T-cell (primary cell): ENCODE measurements around the gene PNRC1. TPM values are rescaled to one million over a fixed set of nuclear protein-coding genes. Genes with fewer than 3 reads are reported as not detected.
A peak's percentile ranks its signal among the peaks of the same experiment; 100 is the strongest.

ENCODE experiments used
- ATAC-seq, 4 experiments: fragments of 200-7000 bp in 3 of 4; fragments of 150-1000 bp in 1 of 4; cut with Tn5 transposase; replicated peaks in 1 of 4; 1 replicate in 3 of 4; 2 replicates in 1 of 4; pipeline ENCODE4 v1.10.0; 2021; ENCODE audit warnings: moderate library complexity in 3 of 4, mild to moderate bottlenecking in 2 of 4, moderate number of reproducible peaks in 1 of 4
- CTCF ChIA-PET, 2 donors: fragments of 300-600 bp; sonication (Branson Sonifier 250); formaldehyde crosslinking; loops; one replicate each; lab custom pipeline; 2022; ENCODE audit warnings: antibody characterized with exemption in 2 of 2; lab: Charles Lee
- POLR2A ChIA-PET, 2 donors: fragments of 300-600 bp; sonication (Branson Sonifier 250); formaldehyde crosslinking; loops; one replicate each; lab custom pipeline; 2022; ENCODE audit warnings: antibody characterized with exemption in 2 of 2; lab: Charles Lee
- DNase-seq, 35 experiments: peaks; one replicate each; pipeline versions ENCODE4 v3.0.0 to v3.0.0-alpha.2; 2013 to 2023
- H3K27ac ChIP-seq: one replicate; pipeline ENCODE4 v1.5.1; 2013; ENCODE audit warnings: low read length
- H3K27me3 ChIP-seq, 2 experiments: replicated peaks in 1 of 2; 1 replicate in 1 of 2; 2 replicates in 1 of 2; pipeline versions ENCODE4 v1.6.1 to v1.7.0; 2013; ENCODE audit warnings: low read length in 1 of 2, mixed read lengths in 1 of 2; ENCODE audit not compliant: control insufficient read depth in 2 of 2, insufficient read depth in 2 of 2; ENCODE audit errors: extremely low read depth in 1 of 2
- H3K36me3 ChIP-seq, 2 donors: 1 replicate in 1 of 2; 2 replicates in 1 of 2; pipeline versions ENCODE4 v1.6.1 to v1.7.0; 2013; ENCODE audit warnings: low read length in 1 of 2; ENCODE audit not compliant: control insufficient read depth in 2 of 2, insufficient read depth in 1 of 2; ENCODE audit errors: extremely low read depth in 1 of 2
- H3K4me1 ChIP-seq, 2 experiments: 1 replicate in 1 of 2; 2 replicates in 1 of 2; pipeline versions ENCODE4 v1.6.1 to v1.7.0; 2013; ENCODE audit warnings: low read length in 2 of 2, mixed read lengths in 1 of 2; ENCODE audit not compliant: insufficient read depth in 2 of 2, control insufficient read depth in 1 of 2; ENCODE audit errors: extremely low read depth in 1 of 2
- H3K4me3 ChIP-seq, 2 donors: 1 replicate in 1 of 2; 2 replicates in 1 of 2; pipeline versions ENCODE4 v1.5.1 to v1.7.0; 2013; ENCODE audit warnings: mild to moderate bottlenecking in 2 of 2, low read length in 1 of 2, moderate library complexity in 1 of 2; ENCODE audit not compliant: control insufficient read depth in 1 of 2; ENCODE audit errors: extremely low read depth in 1 of 2
- H3K9me3 ChIP-seq: 2 replicates; pipeline ENCODE4 v1.7.0; 2013
- H3K27ac Mint-ChIP-seq, 2 donors: one replicate each; pipeline ENCODE4 v1.8.0; 2020 to 2021; ENCODE audit warnings: mild to moderate bottlenecking in 2 of 2, mixed read lengths in 2 of 2
- H3K27me3 Mint-ChIP-seq, 2 donors: one replicate each; pipeline ENCODE4 v1.8.0; 2021 to 2022; ENCODE audit warnings: mixed read lengths in 2 of 2
- H3K36me3 Mint-ChIP-seq: one replicate; pipeline ENCODE4 v1.8.0; 2021; ENCODE audit warnings: mixed read lengths
- H3K4me1 Mint-ChIP-seq, 3 donors: one replicate each; pipeline ENCODE4 v1.8.0; 2020 to 2022; ENCODE audit warnings: mixed read lengths in 3 of 3, mild to moderate bottlenecking in 1 of 3
- H3K4me3 Mint-ChIP-seq, 3 donors: one replicate each; pipeline ENCODE4 v1.8.0; 2020 to 2022; ENCODE audit warnings: mild to moderate bottlenecking in 3 of 3, mixed read lengths in 3 of 3, moderate library complexity in 3 of 3
- H3K9me3 Mint-ChIP-seq, 3 donors: one replicate each; pipeline ENCODE4 v1.8.0; 2020 to 2022; ENCODE audit warnings: mixed read lengths in 3 of 3
- WGBS: methylation state at CpG from one replicate; pipeline ENCODE4 v1.1.5; 2013; ENCODE audit warnings: missing lambda C conversion rate; ENCODE audit not compliant: insufficient coverage; 5-methylcytosine and 5-hydroxymethylcytosine counted together
- total RNA-seq, 35 experiments: library from RNA in 6 of 35; stranded (reverse) in 6 of 35; fragments of 120-200 nt in 1 of 35; gene quantifications; one replicate each; pipeline versions ENCODE4 v1.2.1 to v1.2.4 and lab custom pipeline; 2013 to 2026

PNRC1 gene
- total RNA-seq, 5 donors from 2014 or later (not counting 1 experiment from before 2014, with no cell fraction given), result 421 to 792 (median 481) TPM

DNA sequence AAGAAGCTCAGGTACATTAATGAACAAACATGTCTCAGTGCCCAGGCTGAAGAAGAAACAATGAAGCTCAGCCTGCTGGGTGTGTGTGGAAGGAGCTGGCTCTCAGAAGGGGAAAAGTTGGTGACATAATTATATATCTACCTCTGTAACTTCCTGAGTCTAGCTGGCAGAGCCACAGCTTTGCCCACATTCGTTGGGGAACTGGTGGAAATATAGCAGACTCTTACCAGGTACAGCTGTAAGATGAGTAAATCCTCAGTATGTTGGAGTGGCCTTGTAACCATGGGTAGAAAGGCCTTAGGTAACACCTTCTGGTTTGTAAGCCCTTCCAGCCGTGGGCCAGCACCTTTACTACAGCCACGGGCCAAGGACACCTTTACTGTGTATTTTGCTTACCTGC, 29.9 kb upstream of the PNRC1 start:
- WGBS, result 86% methylated on average over 2 of the region's 3 CpGs
- Mint-ChIP-seq H3K36me3 (no peaks in the 10 kb centered on the region), H3K4me1 (peaks cover 8 to 18% (median 17%) of the 10 kb centered on the region in 3 donors), H3K4me3 (no peak overlapping the region), H3K9me3 (no peaks in the 10 kb centered on the region), H3K27me3 (no peaks in the 10 kb centered on the region), H3K27ac (peak overlapping the region in 1 of 2 donors; percentile 34)
- Histone ChIP-seq H3K9me3 (no peaks in the 10 kb centered on the region), H3K4me3 (no peak overlapping the region), H3K4me1 (peaks cover 0 to 6% of the 10 kb centered on the region in 2 experiments), H3K27me3 (no peaks in the 10 kb centered on the region), H3K36me3 (no peaks in the 10 kb centered on the region), H3K27ac (no peak overlapping the region)
- DNase-seq (no peak), ATAC-seq (peak in 1 of 4 experiments; percentile 38)
- CTCF ChIA-PET, result interaction anchor here in 1 of 2 donors (1.1 kb wide), 1 partner anchor 12 kb away, joined by 4 read pairs; no protein-coding TSS in a partner anchor
- POLR2A ChIA-PET, result interaction anchor here in 1 of 2 donors (0.7 kb wide), 1 partner anchor 484 kb away, joined by 3 read pairs; no protein-coding TSS in a partner anchor

DNA sequence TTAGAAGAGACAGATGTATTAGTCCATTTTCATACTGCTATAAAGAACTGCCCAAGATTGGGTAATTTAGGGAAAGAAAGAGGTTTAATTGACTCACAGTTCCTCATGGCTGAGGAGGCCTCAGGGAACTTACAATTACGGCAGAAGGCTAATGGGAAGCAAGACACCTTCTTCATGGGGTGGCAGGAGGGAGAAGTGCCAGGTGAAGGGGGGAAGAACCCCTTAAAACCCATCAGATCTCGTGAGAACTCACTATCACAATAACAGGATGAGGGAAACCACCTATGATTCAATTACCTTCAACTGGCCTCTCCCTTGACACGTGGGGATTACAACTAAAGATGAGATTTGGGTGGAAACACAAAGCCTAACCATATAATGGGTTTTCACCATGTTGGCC, 28.9 kb upstream of the PNRC1 start:
- Histone ChIP-seq H3K36me3 (no peaks in the 10 kb centered on the region), H3K27ac (no peak overlapping the region), H3K27me3 (no peaks in the 10 kb centered on the region), H3K4me3 (no peak overlapping the region), H3K9me3 (no peaks in the 10 kb centered on the region), H3K4me1 (peaks cover 0 to 6% of the 10 kb centered on the region in 2 experiments)
- Mint-ChIP-seq H3K27me3 (no peaks in the 10 kb centered on the region), H3K36me3 (no peaks in the 10 kb centered on the region), H3K9me3 (no peaks in the 10 kb centered on the region), H3K4me3 (no peak overlapping the region), H3K27ac (peak overlapping the region; percentile 6 to 71), H3K4me1 (peaks cover 8 to 18% (median 17%) of the 10 kb centered on the region in 3 donors)
- peak in 2 of 4 experiments; percentile 57 to 73 for ATAC-seq
- ChIA-PET POLR2A (no interaction called here), CTCF (interaction anchor here in 1 of 2 donors (0.6 kb wide), 1 partner anchor 552 kb away, joined by 5 read pairs; no protein-coding TSS in a partner anchor)
- 40% methylated on average over 1 of the region's 3 CpGs for WGBS
- DNase-seq, result peak in 1 of 35 experiments; percentile 15

DNA sequence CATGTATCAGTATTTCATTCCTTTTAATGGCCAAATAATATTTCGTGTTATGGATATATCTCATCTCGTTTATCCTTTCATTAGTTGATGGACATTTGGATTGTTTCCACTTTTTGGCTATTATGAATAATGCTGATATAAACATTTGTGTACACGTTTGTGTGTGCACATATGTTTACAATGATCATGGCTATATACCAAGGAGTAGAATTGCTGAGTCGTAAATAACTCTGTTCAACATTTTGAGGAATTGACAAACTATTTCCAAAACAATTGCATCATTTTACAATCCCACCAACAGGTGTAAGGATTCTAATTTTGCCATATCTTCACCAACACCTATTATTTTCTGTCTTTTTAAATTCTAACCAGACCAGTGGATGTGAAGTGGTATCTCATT, 26.3 kb upstream of the PNRC1 start:
- Mint-ChIP-seq H3K4me1 (peaks cover 8 to 18% (median 17%) of the 10 kb centered on the region in 3 donors), H3K27ac (no peak overlapping the region), H3K27me3 (no peaks in the 10 kb centered on the region), H3K36me3 (no peaks in the 10 kb centered on the region), H3K9me3 (no peaks in the 10 kb centered on the region), H3K4me3 (no peak overlapping the region)
- ChIA-PET POLR2A (no interaction called here), CTCF (no interaction called here)
- DNase-seq, result no peak
- WGBS, result 93% methylated on average over 2 of the region's 4 CpGs
- no peak overlapping the region for H3K4me3 ChIP-seq
- peaks cover 0 to 6% of the 10 kb centered on the region in 2 experiments for H3K4me1 ChIP-seq
- H3K36me3 ChIP-seq, result no peaks in the 10 kb centered on the region
- no peaks in the 10 kb centered on the region for H3K9me3 ChIP-seq
- ATAC-seq, result no peak
- H3K27me3 ChIP-seq, result no peaks in the 10 kb centered on the region
- H3K27ac ChIP-seq, result no peak overlapping the region

DNA sequence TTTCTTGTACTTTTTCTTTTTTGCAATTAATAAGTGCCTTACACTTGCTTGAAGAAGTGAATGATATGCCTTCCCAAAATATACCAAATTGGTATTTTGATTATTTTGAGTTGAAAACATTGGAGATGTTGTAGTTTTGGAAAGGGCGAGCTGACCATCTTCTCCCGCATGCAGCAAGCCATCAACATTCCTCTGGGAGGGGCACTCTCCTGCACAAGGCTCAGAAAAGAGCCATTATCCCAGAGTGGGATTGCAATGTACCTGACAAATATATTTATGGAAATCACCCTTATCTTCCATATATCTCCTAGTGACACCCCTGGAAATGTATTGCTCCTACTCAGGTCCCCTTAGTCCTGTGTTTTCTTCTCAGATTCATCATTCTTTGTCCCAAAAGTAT, 22.8 kb upstream of the PNRC1 start:
- ChIA-PET POLR2A (no interaction called here), CTCF (no interaction called here)
- H3K9me3 Mint-ChIP-seq, result no peaks in the 10 kb centered on the region
- H3K4me3 ChIP-seq, result no peak overlapping the region
- H3K27ac ChIP-seq, result no peak overlapping the region
- no peaks in the 10 kb centered on the region for H3K36me3 Mint-ChIP-seq
- ATAC-seq (no peak), DNase-seq (no peak)
- H3K27ac Mint-ChIP-seq, result no peak overlapping the region
- no peaks in the 10 kb centered on the region for H3K36me3 ChIP-seq
- no peaks in the 10 kb centered on the region for H3K4me1 Mint-ChIP-seq
- H3K4me1 ChIP-seq, result no peaks in the 10 kb centered on the region
- no peak overlapping the region for H3K4me3 Mint-ChIP-seq
- 100% methylated on average over 1 of the region's 2 CpGs for WGBS
- no peaks in the 10 kb centered on the region for H3K27me3 ChIP-seq
- no peaks in the 10 kb centered on the region for H3K27me3 Mint-ChIP-seq
- no peaks in the 10 kb centered on the region for H3K9me3 ChIP-seq

DNA sequence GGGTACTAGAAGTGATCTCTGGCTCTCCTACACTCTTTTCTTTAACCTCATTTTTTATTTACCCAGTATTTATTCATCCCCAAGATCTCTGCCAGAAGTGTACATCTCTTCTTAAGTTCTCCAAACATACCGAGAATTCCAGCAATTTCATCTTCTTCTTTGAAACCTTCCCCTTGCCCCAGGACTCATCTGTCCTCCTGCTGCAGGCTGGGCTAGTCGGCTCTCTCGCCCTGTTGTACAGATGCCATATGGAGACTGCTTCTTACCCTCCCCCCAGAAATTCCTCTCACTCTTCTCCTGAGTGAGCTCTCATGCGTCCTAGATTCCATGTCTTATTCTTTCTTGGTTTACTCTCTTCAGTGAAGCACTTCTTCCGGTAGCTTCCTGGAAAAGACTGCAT, 21.9 kb upstream of the PNRC1 start:
- no peak overlapping the region for H3K27ac ChIP-seq
- Mint-ChIP-seq H3K9me3 (no peaks in the 10 kb centered on the region), H3K4me3 (no peak overlapping the region), H3K27ac (no peak overlapping the region), H3K36me3 (no peaks in the 10 kb centered on the region), H3K27me3 (no peaks in the 10 kb centered on the region), H3K4me1 (no peaks in the 10 kb centered on the region)
- ATAC-seq (no peak), DNase-seq (no peak)
- POLR2A ChIA-PET, result no interaction called here
- H3K4me1 ChIP-seq, result no peaks in the 10 kb centered on the region
- CTCF ChIA-PET, result no interaction called here
- no peaks in the 10 kb centered on the region for H3K27me3 ChIP-seq
- WGBS, result 85% methylated on average over 3 of the region's 5 CpGs
- H3K4me3 ChIP-seq, result no peak overlapping the region
- no peaks in the 10 kb centered on the region for H3K36me3 ChIP-seq
- no peaks in the 10 kb centered on the region for H3K9me3 ChIP-seq

DNA sequence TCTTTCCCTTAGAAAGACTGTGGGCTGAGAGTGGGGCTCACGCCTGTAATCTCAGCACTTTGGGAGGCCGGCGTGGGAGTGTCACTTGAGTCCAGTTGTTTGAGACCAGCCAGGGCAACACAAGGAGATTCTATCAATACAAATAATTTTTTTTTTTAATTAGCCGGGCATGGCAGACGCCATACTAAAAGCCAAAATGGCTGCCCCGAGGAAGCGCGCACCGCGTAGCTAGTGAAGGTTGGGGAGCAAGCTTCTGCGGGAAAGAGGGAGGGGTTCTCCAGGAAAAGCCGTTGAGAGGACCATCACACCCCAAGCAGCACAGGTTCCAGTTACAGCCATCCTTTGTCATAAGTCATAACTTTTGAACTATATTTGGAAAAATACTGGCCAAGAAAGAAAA, 21.3 kb upstream of the PNRC1 start:
- ChIA-PET CTCF (no interaction called here), POLR2A (no interaction called here)
- ATAC-seq, result no peak
- H3K27me3 Mint-ChIP-seq, result no peaks in the 10 kb centered on the region
- no peaks in the 10 kb centered on the region for H3K9me3 ChIP-seq
- H3K4me1 Mint-ChIP-seq, result no peaks in the 10 kb centered on the region
- H3K4me3 Mint-ChIP-seq, result no peak overlapping the region
- H3K9me3 Mint-ChIP-seq, result no peaks in the 10 kb centered on the region
- no peaks in the 10 kb centered on the region for H3K36me3 ChIP-seq
- WGBS, result 100% methylated on average over 1 of the region's 12 CpGs
- no peak overlapping the region for H3K4me3 ChIP-seq
- H3K27me3 ChIP-seq, result no peaks in the 10 kb centered on the region
- no peak overlapping the region for H3K27ac Mint-ChIP-seq
- H3K4me1 ChIP-seq, result no peaks in the 10 kb centered on the region
- H3K27ac ChIP-seq, result no peak overlapping the region
- no peaks in the 10 kb centered on the region for H3K36me3 Mint-ChIP-seq
- DNase-seq, result no peak
